GM21423 (cell line): ENCODE results near the gene ISYNA1.

Experiments
- ATAC-seq: cut with Tn5 transposase; IDR thresholded peaks from one replicate; pipeline ENCODE4 v1.9.1; 2021; ENCODE audit warnings: mild to moderate bottlenecking, moderate library complexity; ENCODE audit not compliant: unreplicated experiment

Gene ISYNA1

GRCh38 chr19:18397242-18398202 lies 40.4 kb downstream of the ISYNA1 start, which contains the start of gene LRRC25:
TSS of gene LRRC25 (minus strand) at chr19:18397622. CDS start at chr19:18396963, 659 bp downstream.
- ATAC-seq = no peak

DNA sequence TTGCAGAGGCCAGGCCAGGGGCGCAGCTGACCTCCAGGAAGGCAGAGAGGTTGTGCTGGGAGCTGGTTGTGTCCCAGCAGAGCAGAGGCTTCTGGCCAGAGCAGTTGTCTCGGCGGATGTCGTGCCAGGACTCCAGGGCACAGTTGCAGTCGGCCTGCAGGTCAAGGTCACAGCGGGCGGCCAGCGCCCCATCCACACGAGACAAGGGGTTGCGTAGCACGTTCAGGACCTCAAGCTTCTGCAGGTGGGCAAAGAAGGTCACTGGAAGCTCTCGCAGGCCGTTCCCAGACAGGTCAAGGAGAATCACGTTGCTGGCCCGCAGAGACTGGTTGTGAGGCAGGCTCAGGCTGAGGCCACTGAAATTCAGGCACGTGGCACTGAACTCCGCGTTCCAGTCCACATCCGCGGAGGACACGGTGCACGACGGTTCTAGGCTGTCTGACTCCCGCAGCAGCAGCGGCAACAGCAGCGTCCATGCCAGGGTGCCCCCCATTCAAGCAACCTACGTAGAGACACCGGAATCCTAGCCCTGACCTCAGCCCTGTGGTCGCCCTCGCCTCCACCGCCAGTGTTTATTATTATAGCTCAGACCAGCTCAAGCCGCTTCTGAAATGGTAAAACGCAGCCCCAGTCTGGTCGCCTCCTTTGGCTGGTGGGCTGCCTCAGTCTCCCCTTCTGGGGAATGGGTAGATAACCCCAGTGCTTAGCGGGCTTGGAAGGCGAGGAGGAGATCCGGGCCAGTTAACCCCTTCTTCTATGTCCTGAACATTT lies 41.3 kb downstream of the ISYNA1 start:
- ATAC-seq = no peak

- ATAC-seq = no peak
These were observed 44.1 kb downstream of the ISYNA1 start for GRCh38 chr19:18393836-18394235.

DNA sequence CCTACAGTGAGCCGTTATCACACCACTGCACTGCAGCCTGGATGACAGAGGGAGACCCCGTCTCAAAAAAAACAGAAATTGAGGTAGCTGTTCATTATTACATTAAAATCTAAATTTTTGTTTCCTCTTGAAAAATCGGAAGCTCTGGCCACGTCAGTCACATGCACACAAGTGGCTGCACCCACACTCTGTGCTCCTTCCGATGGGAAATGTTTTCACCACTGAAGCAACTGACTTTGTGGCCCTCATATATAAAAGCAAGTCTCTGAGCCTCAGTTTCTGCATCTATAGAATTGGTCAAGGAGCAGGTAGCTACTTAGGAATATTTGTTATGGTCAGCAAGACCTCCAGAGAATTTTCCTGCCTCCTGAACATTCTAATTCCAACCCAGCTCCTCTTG lies 45.0 kb downstream of the ISYNA1 start:
- ATAC-seq = no peak

GRCh38 chr19:18392417-18392816 lies 45.5 kb downstream of the ISYNA1 start:
- no peak for ATAC-seq

DNA sequence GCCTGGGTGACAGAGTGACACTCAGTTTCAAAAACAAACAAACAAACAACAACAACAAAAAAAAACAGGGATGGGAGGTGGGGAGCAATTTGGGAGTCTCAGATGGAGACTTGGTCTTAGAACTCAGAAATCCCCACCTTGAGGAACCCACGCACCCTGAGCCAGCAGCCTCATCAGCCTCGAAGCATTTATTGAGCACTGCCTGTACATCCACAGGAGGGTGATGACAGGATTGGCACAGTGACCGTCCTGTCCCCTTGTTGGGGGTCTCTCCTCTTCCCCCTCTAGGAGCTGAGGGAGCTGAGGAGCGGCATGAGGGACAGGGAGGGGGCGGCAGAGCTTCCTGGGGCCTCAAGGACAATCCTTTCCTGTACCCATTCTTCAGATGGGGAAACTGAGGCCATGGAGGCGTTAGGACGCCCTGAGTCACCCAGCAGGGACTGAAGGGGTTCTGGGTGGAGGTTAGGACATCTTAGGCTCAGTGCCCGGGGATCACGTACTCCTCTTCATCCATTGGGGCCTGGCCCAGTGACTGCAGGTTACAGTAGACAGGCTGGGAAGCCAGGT lies 46.3 kb downstream of the ISYNA1 start:
- no peak for ATAC-seq

DNA sequence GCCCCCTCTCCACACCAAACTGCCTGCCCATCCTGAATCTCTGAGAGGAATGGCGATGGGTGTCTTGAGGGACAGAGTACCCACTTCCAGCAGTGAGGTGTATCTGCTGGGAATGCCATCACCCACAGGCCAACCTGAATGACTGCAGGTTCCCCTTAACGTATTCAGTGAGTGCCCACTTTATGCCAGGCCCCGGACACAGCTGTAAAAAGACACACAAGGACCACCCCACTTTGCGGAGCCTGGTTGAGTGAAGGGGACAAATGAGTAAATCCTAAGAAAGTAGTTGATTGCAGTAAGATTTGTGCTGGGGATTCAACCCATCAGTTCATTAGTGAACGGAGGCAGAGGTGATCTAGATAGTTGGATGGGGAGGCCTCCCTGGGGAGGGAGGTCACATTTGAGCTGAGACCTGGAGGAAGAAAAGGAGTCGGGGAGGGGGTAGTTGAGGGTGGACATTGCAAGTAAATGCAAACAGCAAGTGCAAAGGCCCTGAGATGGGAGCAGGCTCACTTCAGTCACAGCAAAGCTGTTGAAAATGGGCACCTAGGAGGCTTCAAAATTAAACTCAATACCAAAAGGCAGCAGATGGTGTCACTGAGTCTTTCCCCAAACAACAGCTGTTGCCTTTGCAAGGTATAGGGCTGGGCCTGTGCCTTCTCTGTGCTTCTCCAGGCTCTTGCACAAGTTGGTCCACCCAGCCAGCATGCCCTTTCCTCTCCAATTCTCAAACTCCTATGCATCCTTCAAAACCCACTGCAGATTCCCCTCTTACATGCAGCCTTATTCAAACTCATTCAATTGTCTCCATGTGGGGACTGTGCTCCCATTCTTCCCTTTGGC lies 47.6 kb downstream of the ISYNA1 start:
- ATAC-seq = no peak

GRCh38 chr19:18389726-18390064 lies 48.2 kb downstream of the ISYNA1 start:
- ATAC-seq = no peak

DNA sequence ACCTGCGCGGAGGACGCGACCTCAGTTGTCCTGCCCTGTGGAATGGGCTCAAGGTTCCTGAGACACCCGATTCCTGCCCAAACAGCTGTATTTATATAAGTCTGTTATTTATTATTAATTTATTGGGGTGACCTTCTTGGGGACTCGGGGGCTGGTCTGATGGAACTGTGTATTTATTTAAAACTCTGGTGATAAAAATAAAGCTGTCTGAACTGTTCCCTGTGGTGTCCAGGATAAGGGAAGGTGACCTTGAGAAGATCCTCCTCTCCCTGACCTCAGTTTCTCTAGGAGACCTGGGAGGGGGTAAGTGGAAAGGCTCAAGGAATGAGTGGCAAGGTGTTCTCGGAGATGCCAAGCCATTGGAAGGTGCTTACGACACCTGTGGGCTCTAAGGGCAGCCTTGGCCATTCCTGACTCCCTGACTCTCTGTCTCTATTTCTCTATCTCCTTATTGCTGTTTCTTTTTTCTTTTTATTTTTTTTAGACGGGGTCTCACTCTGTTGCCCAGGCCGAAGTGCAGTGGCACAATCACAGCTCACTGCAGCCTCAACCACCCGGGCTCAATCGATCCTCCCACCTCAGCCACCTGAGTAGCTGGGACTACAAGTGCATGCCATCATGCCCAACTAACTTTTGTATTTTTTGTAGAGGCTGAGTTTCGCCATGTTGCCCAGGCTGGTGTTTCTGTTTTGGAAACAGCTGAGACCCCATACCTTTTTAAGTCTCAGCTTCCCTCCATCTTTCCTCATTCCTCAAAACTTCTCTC lies 48.8 kb downstream of the ISYNA1 start:
- ATAC-seq = no peak

DNA sequence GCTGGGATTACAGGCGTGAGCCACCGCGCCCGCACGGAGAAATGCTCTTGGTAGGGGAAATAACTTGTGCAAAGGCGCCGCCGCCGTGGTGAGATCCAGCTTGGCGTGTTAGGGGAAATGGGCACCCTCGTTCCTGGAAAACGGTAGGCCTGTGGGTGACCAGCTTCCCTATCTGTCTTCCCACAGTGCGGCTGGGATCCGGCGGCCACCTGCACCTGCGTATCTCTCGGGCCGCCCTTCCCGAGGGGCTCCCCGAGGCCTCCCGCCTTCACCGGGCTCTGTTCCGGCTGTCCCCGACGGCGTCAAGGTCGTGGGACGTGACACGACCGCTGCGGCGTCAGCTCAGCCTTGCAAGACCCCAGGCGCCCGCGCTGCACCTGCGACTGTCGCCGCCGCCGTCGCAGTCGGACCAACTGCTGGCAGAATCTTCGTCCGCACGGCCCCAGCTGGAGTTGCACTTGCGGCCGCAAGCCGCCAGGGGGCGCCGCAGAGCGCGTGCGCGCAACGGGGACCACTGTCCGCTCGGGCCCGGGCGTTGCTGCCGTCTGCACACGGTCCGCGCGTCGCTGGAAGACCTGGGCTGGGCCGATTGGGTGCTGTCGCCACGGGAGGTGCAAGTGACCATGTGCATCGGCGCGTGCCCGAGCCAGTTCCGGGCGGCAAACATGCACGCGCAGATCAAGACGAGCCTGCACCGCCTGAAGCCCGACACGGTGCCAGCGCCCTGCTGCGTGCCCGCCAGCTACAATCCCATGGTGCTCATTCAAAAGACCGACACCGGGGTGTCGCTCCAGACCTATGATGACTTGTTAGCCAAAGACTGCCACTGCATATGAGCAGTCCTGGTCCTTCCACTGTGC lies 49.6 kb downstream of the ISYNA1 start:
- ATAC-seq = peak; percentile 72

DNA sequence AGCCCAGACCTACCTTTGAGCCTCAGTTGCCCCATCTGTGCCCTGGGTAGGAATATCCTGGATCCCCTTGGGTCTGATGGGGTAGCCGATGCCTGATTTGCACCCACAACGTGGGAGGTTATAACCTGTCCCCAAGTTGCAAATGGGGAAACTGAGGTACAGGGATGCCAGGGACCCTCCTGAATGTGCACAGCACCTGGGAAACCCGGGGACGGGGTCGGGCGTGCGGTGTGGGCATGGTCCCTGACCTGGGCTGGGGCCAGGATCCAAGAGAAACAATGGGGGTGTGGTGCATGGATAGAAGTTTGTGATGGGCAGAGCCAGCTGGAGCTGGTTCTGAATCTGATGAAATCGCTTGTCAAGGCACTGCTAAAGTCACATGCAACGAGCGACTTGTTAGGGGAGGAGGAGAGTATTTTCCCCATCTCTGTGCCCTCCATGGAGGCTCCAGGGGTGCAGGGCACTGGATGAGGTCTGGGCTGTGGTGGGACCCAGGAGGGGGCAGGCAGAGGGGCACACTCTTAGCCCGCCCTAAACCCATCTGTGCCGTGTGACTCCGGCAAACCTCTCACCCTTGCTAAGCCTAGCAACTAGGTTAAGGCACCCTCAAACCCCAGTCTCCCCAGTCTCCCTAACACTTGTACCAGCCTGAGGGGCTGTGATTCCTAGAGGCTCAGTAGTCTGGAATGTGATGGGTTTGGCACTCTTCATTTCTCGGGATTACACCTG lies 51.2 kb downstream of the ISYNA1 start:
- no peak for ATAC-seq

GRCh38 chr19:18385675-18386542 lies 52.0 kb downstream of the ISYNA1 start, which contains the start of gene GDF15:
TSS of gene GDF15 (plus strand) at chr19:18386158. CDS start at chr19:18386190, 32 bp downstream.
- ATAC-seq = no peak

GRCh38 chr19:18385359-18385674 lies 52.6 kb downstream of the ISYNA1 start:
- ATAC-seq = no peak

DNA sequence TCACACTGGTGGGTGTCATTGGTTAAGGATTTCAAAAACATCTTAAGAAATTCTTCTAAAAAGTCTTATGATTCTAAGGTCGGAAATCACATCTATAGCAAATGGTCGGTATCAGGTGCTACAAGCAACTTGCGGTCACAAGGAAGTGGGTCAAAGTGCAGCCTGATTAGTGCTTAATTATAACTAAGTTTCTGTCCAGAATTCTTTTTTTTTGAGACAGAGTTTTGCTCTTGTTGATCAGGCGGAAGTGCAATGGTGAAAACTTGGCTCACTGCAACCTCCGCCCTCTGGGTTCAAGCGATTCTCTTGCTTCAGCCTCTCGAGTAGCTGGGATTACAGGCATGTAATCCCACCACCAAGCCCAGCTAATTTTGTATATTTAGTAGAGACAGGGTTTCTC lies 53.2 kb downstream of the ISYNA1 start:
- no peak for ATAC-seq
